SU-DHL-6 (cell line): ENCODE data around the gene SIGLEC14.

Experiments
- H2AFZ ChIP-seq: fragments of 200-600 bp; sonication (generic); 2 replicates; pipeline ENCODE4 v1.6.1; 2014; ENCODE audit warnings: low read depth, mild to moderate bottlenecking, moderate library complexity, mixed read lengths, antibody characterized with exemption, low read length; ENCODE audit not compliant: severe bottlenecking
- H3F3A ChIP-seq: fragments of 200-600 bp; shearing (Covaris generic); 2 replicates; pipeline ENCODE4 v1.6.0; 2016; ENCODE audit warnings: antibody characterized with exemption, mild to moderate bottlenecking; ENCODE audit not compliant: insufficient read depth
- H3K27ac ChIP-seq: fragments of 200-600 bp; sonication (generic); 2 replicates; pipeline ENCODE4 v1.5.1; 2016; ENCODE audit warnings: low read depth, mild to moderate bottlenecking, low read length, moderate library complexity, mixed read lengths
- H3K27me3 ChIP-seq: fragments of 200-600 bp; sonication (generic), shearing (Covaris generic); 2 replicates; pipeline ENCODE4 v1.6.0; 2014; ENCODE audit warnings: mild to moderate bottlenecking, low read length
- H3K36me3 ChIP-seq: fragments of 200-600 bp; sonication (generic); 2 replicates; pipeline ENCODE4 v1.6.1; 2014; ENCODE audit warnings: mild to moderate bottlenecking, low read length, mixed read lengths
- H3K4me2 ChIP-seq: fragments of 300-600, 200-600 bp; shearing (Covaris generic), sonication (generic); 2 replicates; pipeline ENCODE4 v1.6.0; 2014; ENCODE audit warnings: low read length, low read depth, mild to moderate bottlenecking; ENCODE audit not compliant: poor library complexity, severe bottlenecking
- H3K4me3 ChIP-seq: fragments of 200-600 bp; sonication (generic); 2 replicates; pipeline ENCODE4 v1.5.1; 2014; ENCODE audit warnings: antibody characterized with exemption, low read length, mild to moderate bottlenecking, mixed read lengths; ENCODE audit not compliant: insufficient read depth, poor library complexity, severe bottlenecking
- H3K79me2 ChIP-seq: fragments of 200-600 bp; sonication (generic); 2 replicates; pipeline ENCODE4 v1.6.1; 2014; ENCODE audit warnings: mild to moderate bottlenecking, low read length, moderate library complexity; ENCODE audit not compliant: insufficient read depth
- H3K9ac ChIP-seq: fragments of 200-600 bp; sonication (generic); 2 replicates; pipeline ENCODE4 v1.7.0; 2014; ENCODE audit warnings: mild to moderate bottlenecking, low read length
- H3K9me2 ChIP-seq: fragments of 200-600 bp; sonication (generic); replicated peaks from 2 replicates; pipeline ENCODE4 v1.6.1; 2014; ENCODE audit warnings: low read length; ENCODE audit not compliant: insufficient read depth
- H3K9me3 ChIP-seq: fragments of 200-600 bp; sonication (generic); 2 replicates; pipeline ENCODE4 v1.6.1; 2014; ENCODE audit warnings: low read length, mixed read lengths; ENCODE audit not compliant: insufficient read depth
- H4K20me1 ChIP-seq: fragments of 200-600 bp; sonication (generic); 2 replicates; pipeline ENCODE4 v1.6.1; 2014; ENCODE audit warnings: low read depth, mild to moderate bottlenecking, antibody characterized with exemption, low read length, moderate library complexity, mixed read lengths
- CTCF ChIP-seq: fragments of 200-600 bp; sonication (generic); IDR thresholded peaks from one replicate; pipeline ENCODE4 v1.5.1; 2017; ENCODE audit warnings: antibody characterized with exemption, mild to moderate bottlenecking, low read length, moderate library complexity; ENCODE audit not compliant: insufficient read depth, poor library complexity, severe bottlenecking
- EZH2phosphoT487 ChIP-seq: fragments of 200-600 bp; sonication (generic), shearing (Covaris generic); conservative IDR thresholded peaks from 2 replicates; pipeline ENCODE4 v1.6.1; 2018; ENCODE audit warnings: mild to moderate bottlenecking, antibody characterized with exemption, low read length, moderate library complexity, mixed read lengths

Gene SIGLEC14

DNA sequence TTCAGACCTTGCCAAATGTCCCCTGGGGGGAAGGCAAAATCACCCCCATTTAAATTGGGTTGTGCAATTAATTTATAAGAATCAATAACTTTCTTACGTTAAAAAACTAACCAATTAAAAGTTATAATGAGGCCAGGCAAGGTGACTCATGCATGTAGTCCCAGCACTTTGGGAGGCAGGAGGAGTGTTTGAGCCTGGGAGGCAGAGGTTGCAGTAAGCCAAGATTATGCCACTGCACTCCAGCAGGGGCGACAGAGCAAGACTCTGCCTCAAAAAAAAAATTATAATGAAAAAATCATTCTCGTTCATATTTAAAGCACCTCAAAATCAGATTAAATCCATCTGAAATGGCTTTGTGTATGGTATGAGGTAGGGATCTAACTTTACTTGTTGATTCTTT lies 18.4 kb upstream of the SIGLEC14 start:
- no peaks in the 10 kb centered on the region for H3K36me3 ChIP-seq
- no peaks in the 10 kb centered on the region for H3K79me2 ChIP-seq
- no peak overlapping the region for H3K4me3 ChIP-seq
- no peak overlapping the region for H3K27ac ChIP-seq
- H4K20me1 ChIP-seq: no peaks in the 10 kb centered on the region
- H2AFZ ChIP-seq: no peak overlapping the region
- H3K9me3 ChIP-seq: no peaks in the 10 kb centered on the region
- H3F3A ChIP-seq: no peaks in the 10 kb centered on the region
- H3K27me3 ChIP-seq: no peaks in the 10 kb centered on the region
- TF ChIP-seq CTCF: no peak
- no peak for TF ChIP-seq EZH2phosphoT487
- H3K9me2 ChIP-seq: no peaks in the 10 kb centered on the region
- no peak overlapping the region for H3K9ac ChIP-seq
- H3K4me2 ChIP-seq: no peak overlapping the region

GRCh38 chr19:51664131-51664530 lies 17.5 kb upstream of the SIGLEC14 start:
- no peaks in the 10 kb centered on the region for H3K9me2 ChIP-seq
- no peak overlapping the region for H3K9ac ChIP-seq
- H3K27ac ChIP-seq: no peak overlapping the region
- no peaks in the 10 kb centered on the region for H3K79me2 ChIP-seq
- H3K9me3 ChIP-seq: no peaks in the 10 kb centered on the region
- H3K4me2 ChIP-seq: no peak overlapping the region
- no peaks in the 10 kb centered on the region for H4K20me1 ChIP-seq
- TF ChIP-seq EZH2phosphoT487 (no peak), CTCF (no peak)
- H3K4me3 ChIP-seq: no peak overlapping the region
- H3K27me3 ChIP-seq: no peaks in the 10 kb centered on the region
- H2AFZ ChIP-seq: no peak overlapping the region
- H3K36me3 ChIP-seq: no peaks in the 10 kb centered on the region
- no peaks in the 10 kb centered on the region for H3F3A ChIP-seq

- Histone ChIP-seq H3K9me2 (no peaks in the 10 kb centered on the region), H3K27ac (no peak overlapping the region), H2AFZ (no peak overlapping the region), H3K27me3 (no peaks in the 10 kb centered on the region), H3K9ac (no peak overlapping the region), H3K4me3 (no peak overlapping the region), H4K20me1 (no peaks in the 10 kb centered on the region), H3F3A (no peaks in the 10 kb centered on the region), H3K4me2 (no peak overlapping the region), H3K79me2 (no peaks in the 10 kb centered on the region), H3K36me3 (no peaks in the 10 kb centered on the region), H3K9me3 (no peaks in the 10 kb centered on the region)
- no peak for TF ChIP-seq CTCF
- no peak for TF ChIP-seq EZH2phosphoT487
These were observed 17.0 kb upstream of the SIGLEC14 start for GRCh38 chr19:51663650-51664049.
